ENCODE measurements around the gene CALCB.

Gene CALCB

GRCh38 chr11:15119352-15119751, 46.0 kb downstream of the CALCB start (continued):
- TF ChIP-seq ZBTB11 (tag by site-specific recombination; conservative IDR thresholded peaks at IDR 0.05; ENCODE audit: low read depth), result no peak
- no peak for TF ChIP-seq KLF17 (tag by site-specific recombination; IDR thresholded peaks at IDR 0.05)

GRCh38 chr11:15119826-15120225, 46.4 kb downstream of the CALCB start:
- CTCF ChIA-PET, result interaction anchor here (0.6 kb wide), 1 partner anchor 19 kb away, joined by 3 read pairs; no protein-coding TSS in a partner anchor
- POLR2A ChIA-PET, result no interaction called here
- Histone ChIP-seq H3K36me3 (ENCODE audit: control insufficient read depth in 2 of 2, insufficient read depth in 1 of 2, low read length in 2 of 2) (no peaks in the 10 kb centered on the region), H3K9me3 (ENCODE audit: control insufficient read depth, insufficient read depth, low read depth, low read length) (no peaks in the 10 kb centered on the region), H3K27ac (ENCODE audit: extremely low read depth, low read depth, low read length) (no peak overlapping the region), H3K4me3 (ENCODE audit: low read depth, low read length) (no peak overlapping the region), H3K4me1 (ENCODE audit: control insufficient read depth, insufficient read depth, low read length) (no peaks in the 10 kb centered on the region)
- TF ChIP-seq ZNF529 (tag by site-specific recombination; IDR thresholded peaks at IDR 0.05; ENCODE audit: insufficient replicate concordance) (no peak), ZNF239 (tag by site-specific recombination; IDR thresholded peaks at IDR 0.05) (no peak), ZNF473 (tag by site-specific recombination; IDR thresholded peaks at IDR 0.05) (no peak), KLF1 (tag by site-specific recombination; IDR thresholded peaks at IDR 0.05) (no peak), ZXDB (tag by site-specific recombination; IDR thresholded peaks at IDR 0.05) (no peak), ZBTB8A (tag by site-specific recombination; IDR thresholded peaks at IDR 0.05) (no peak), TRIM28 (IDR thresholded peaks at IDR 0.05; ENCODE audit: borderline replicate concordance, low read length) (no peak), ZFHX2 (tag by site-specific recombination; conservative IDR thresholded peaks at IDR 0.05) (no peak), ZFP41 (tag by site-specific recombination; IDR thresholded peaks at IDR 0.05; ENCODE audit: borderline replicate concordance) (no peak), ZNF394 (tag by site-specific recombination; IDR thresholded peaks at IDR 0.05; ENCODE audit: borderline replicate concordance) (no peak), SCRT1 (tag by site-specific recombination; IDR thresholded peaks at IDR 0.05; ENCODE audit: borderline replicate concordance) (no peak), ZNF10 (tag by site-specific recombination; IDR thresholded peaks at IDR 0.05) (no peak), OVOL3 (tag by site-specific recombination; IDR thresholded peaks at IDR 0.05) (no peak), GFI1B (tag by site-specific recombination; IDR thresholded peaks at IDR 0.05) (no peak)

GRCh38 chr11:15123849-15124248, 50.5 kb downstream of the CALCB start:
- no peaks in the 10 kb centered on the region for H3K4me1 ChIP-seq (ENCODE audit: control insufficient read depth, insufficient read depth, low read length)
- CTCF ChIA-PET, result interaction anchor here (0.6 to 1.4 kb wide), 2 partner anchors 19 to 23 kb away, joined by 3 to 4 read pairs; no protein-coding TSS in a partner anchor
- no peaks in the 10 kb centered on the region for H3K9me3 ChIP-seq (ENCODE audit: control insufficient read depth, insufficient read depth, low read depth, low read length)
- no peak overlapping the region for H3K27ac ChIP-seq (ENCODE audit: extremely low read depth, low read depth, low read length)
- no peak overlapping the region for H3K4me3 ChIP-seq (ENCODE audit: low read depth, low read length)
- H3K36me3 ChIP-seq (ENCODE audit: control insufficient read depth in 2 of 2, insufficient read depth in 1 of 2, low read length in 2 of 2), result no peaks in the 10 kb centered on the region
- TF ChIP-seq ZBTB44 (tag by site-specific recombination; IDR thresholded peaks at IDR 0.05) (no peak), HOXD13 (CRISPR knock-in tag; IDR thresholded peaks at IDR 0.05; ENCODE audit: borderline replicate concordance) (no peak)
- POLR2A ChIA-PET, result no interaction called here

All from HEK293 (cell line).